HG02938 (cell line): ENCODE results near the gene DYNLT1.
"Not testable (repeated sequence)": the region's sequence is repeated elsewhere in the genome, so short reads cannot be mapped to it uniquely, and the experiment has no call there.

Experiments
- ATAC-seq: cut with Tn5 transposase; IDR thresholded peaks from one replicate; pipeline ENCODE4 v1.9.1; 2021; ENCODE audit warnings: mild to moderate bottlenecking, moderate library complexity; ENCODE audit not compliant: unreplicated experiment

DYNLT1 gene

DNA sequence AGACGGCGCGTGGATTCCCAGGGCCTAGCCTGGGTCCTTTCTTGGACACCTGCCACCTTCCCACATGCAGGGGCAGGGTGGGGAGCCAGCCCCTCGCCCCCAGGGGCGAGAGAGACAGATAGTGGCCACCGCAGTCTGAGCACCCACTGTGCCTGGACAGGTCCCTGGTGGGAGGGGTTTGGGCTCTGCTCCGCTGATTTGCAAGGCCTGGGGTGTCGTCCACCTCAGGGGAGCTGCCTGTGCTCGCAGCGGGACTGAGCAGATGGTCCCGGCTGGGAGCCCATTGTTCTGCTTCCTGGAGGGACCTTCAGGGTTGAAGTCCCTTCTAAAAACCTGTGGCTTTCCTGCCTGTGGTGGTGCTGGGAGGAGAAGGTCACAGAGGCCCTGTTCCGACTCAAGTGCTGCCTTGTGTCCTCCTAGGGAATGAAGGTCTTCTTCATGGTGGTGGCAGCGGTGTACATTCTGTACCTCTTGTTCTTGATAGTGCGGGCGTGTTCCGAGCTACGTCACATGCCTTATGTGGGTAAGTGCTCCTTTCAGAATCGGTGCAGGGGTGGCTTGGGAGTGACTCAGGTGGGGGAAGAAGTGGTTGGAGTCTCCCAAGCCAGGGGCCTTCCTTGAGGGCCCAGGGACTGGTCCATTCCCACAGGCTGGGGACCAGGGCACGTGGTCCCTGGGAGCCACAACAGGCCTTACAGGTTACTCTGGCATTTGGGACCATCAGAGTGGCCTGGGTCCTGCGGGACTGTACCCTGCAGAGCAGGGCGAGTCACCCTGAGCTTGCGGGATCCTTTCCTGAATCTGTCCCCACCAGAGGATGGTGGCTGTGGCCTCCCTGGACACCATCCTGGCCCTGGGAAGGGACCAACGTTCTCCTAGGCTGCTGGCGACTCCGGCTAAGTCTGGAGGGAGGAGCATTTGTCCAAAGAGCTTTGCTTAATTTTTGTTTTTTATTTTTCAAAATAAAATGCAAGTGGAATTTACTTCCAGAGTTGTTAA is 19.6 kb downstream of the DYNLT1 start:
- no peak for ATAC-seq

- no peak for ATAC-seq
Observed at GRCh38 chr6:158622545-158623190, 21.9 kb downstream of the DYNLT1 start.

DNA sequence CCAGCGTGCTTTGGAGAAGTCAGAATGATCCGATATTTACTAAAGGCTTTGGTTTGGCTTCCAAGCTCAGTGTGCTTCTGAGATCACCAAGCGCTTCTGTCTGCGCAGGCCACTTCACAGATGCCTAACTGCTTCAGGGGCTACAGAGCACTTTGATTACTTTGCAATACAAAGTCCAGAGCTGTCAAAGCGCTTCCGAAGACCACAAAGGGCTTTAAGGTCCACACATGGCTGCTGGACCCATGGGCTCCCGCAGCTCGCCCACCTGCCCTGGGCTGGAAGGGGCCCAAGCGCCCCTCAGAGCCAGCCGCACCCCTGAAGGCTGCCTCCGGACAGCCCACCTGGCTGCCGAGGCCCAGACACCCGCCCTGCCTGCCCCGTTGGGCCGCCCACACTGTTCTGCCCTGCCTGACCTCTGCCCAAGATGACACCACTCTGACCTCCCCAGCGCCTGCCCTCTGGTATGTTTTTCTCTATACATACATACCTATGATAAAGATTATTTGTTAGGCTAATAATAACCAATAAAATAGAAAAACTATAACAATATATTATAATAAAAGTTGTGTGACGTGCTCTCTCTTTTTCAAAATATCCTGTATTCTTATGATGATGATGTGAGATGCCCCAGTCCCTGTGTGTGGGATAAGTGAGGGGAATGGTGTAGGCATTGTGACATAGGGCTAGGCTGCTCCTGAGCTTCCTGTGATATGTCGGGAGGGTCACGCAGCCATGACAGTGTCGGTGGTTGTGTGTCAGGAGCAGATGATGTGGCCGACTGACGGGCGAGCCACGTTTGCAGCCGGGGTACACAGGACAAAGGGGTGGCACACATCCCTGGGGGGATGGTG is 22.6 kb downstream of the DYNLT1 start:
- ATAC-seq = no peak

DNA sequence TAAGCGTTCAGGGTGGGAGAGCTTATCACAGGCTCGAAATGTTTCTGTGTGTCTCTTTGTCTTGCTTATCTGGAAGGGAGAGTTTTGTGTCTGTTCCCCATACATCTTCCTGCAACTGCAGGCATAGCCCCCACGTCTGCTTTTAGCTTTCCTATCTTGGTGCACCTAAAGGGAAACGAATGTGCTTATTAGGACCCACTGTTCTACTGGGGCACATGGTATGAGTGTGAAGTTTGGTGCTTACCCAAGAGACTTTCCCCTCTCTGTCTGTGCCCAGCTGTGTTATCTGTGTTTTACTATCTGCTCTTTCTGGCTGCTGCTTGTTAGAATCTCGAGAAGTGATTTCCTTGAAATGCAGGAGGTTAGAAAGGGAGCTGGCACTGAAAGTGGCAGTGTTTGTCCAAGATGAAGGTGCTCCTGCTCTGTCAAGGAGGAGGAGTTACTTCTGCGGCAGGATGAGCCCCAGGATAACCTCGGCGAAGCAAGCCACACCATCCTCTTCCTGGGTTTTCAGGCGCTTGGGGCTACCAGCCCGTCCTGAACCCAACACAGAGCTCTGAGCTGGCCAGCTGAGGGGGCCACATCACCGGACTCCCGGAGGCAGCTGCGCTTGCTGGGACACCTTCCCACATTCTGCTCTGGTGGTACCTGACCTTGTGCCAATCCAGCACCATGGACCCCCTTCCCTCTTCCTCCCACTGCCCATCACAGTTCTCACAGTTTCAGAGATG is 23.4 kb downstream of the DYNLT1 start:
- no peak for ATAC-seq

DNA sequence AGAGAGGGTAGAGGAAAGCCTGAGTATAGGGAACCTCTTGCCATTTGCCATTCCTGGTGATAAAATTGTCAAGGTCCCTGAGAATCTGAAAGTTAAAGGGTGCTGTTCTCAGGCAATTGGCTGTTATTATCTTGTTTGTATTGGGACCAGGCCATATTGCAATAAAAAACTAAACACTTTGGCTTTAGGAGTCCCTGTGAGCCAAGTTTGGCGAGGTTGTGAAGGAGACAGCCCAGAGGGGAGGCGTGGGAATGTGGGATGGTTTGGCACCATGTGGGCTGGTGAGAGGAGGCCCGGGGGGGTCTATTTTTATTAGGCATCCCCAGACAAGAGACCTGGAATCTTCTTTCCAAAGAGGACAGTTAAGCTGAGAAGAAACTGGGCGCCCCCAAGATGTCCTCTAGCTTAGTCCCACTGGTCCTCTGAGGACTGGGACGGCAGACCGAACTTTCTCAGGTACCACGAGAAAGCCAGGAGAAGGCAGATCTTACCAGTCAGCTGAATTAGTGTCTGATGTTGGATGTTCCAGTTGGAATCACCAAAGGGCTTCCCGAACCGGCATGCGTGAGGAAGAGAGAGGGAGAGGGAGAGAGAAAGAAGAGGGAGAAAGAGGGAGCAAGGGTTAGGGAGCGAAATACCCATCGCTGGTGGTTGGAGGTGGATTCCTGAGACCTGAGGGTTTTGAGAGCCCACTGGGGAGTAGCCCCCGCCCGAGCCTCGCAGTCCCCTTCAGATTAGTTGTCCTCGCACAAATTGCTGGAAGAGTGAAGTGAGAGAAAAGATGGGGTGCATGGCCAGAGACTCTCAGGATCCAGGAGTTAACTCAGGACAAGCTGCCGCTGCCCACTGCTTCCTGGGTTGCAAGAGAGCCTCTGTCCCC is 24.4 kb downstream of the DYNLT1 start:
- ATAC-seq = no peak

GRCh38 chr6:158618289-158618688 is 26.3 kb downstream of the DYNLT1 start:
- ATAC-seq = not testable (repeated sequence)

DNA sequence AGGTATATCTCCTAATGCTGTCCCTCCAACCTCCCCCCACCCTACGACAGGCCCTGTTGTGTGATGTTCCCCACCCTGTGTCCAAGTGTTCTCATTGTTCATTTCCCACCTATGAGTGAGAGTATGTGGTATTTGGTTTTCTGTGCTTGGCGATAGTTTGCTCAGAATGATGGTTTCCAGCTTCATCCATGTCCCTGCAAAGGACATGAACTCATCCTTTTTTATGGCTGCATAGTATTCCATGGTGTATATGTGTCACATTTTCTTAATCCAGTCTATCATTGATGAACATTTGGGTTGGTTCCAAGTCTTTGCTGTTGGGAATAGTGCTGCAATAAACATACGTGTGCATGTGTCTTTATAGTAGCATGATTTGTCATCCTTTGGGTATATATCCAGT is 29.9 kb downstream of the DYNLT1 start:
- not testable (repeated sequence) for ATAC-seq

DNA sequence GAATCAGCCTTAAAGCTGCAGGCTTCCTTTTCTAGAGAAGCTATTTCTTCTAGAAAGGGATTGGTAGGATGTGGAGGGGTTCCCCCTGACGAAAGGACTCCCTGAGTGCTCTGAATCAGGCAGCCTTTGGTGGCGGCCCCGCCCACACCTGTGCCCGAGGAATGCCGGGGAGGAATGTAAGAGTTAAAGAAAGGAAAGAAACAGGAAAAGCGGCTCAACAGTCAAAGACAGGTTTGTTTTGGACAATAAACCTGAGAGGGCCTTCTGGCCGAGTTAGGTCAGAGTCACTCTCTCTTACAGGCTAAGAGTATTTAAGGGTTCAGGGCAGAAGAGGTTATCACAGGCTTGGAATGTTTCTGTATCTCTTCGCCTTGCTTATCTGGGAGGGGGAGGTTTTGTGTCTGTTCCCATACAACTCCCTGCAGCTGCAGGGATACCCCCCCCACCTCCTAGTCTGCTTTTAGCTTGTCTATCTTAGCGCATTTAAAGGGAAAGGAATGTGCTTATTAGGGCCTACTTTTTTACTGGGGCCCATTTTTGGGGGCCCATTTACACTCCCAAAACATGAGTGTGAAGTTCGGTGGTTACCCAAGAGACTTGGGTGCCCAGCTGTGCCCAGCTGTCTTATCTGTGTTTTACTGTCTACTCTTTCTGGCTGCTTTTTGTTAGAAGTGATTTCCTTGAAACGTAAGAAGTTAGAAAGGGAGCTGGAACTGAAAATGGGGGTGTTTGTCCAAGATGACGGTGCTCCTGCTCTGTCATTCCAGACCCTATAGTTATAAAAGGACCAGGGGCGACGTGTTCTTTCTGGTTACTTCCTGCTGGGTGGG is 32.8 kb downstream of the DYNLT1 start:
- no peak for ATAC-seq

DNA sequence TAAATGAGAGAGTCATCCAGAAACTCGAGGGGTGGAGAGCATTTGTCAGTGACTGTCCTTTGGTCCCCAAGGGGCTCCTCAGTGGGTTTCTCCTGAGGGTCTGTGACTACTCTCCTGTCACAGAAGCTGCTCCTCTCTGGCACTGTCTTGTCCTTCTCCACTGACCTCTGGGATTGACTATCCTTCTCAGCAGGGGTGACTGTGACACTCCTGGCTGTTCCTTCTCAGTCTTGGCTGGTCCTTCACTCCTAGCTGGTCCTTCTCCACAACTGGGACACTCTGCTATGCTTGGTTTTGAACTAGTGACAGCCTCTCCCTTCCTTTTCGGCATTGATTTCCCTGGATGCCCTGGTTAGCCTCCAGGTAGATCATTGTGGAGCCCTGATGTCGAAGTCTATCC is 33.5 kb downstream of the DYNLT1 start:
- ATAC-seq = no peak

- no peak for ATAC-seq
Observed at GRCh38 chr6:158610319-158610968, 34.1 kb downstream of the DYNLT1 start.

DNA sequence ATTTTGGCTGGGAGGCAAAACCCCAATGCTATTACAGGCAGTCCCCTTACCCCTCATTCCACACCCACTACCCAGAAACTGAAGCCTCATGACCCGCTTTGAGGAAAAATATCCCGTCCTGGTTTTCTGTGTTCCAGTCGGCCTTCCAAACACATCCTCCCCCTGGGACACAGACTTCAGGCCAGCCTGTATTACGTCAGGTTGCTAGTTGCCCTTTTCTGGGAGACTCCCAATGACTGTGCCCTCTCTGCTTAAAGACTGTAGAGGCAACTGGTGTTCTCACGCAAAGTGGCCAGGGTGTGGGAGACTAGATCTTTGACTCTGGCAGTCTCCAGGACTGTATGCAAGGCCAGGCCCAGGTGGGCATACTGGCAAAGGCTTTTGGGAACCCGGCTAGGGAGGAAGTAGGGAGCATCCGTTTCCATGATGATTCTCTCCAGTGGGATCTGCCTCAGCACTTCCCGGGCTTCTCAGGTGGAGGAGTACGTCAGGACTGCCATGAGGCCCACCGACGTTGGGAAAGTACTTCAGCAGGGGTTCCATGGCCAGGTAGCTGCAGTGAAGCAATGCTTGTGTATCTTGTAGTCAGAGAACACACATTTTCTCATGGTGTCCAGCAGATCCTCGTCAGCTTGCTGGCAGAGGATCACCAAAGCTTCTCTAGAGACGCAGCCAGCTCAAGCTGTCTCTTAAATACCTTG is 34.9 kb downstream of the DYNLT1 start:
- ATAC-seq = no peak

GRCh38 chr6:158608221-158608620 is 36.3 kb downstream of the DYNLT1 start:
- ATAC-seq = no peak

GRCh38 chr6:158607411-158608170 is 37.0 kb downstream of the DYNLT1 start:
- ATAC-seq = no peak

DNA sequence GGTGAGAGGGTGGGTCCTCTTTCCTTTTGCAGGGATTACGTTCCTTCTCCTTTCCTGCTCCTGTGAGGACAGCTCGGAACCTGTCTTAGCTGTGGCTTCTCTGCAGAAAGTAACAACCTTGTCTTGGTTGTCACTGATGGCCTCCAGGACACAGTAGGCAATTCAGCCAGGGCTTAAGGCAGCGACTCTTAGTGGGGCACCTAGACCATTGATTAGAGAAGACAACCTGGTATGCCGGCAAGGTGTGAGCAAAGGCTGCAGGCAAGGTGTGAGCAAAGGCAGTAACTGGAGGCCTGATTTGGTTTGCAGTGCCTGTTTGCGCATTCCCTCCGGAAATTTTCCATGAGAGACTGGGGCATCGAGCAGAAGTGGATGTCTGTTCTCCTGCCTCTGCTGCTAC is 37.6 kb downstream of the DYNLT1 start:
- ATAC-seq = no peak

DNA sequence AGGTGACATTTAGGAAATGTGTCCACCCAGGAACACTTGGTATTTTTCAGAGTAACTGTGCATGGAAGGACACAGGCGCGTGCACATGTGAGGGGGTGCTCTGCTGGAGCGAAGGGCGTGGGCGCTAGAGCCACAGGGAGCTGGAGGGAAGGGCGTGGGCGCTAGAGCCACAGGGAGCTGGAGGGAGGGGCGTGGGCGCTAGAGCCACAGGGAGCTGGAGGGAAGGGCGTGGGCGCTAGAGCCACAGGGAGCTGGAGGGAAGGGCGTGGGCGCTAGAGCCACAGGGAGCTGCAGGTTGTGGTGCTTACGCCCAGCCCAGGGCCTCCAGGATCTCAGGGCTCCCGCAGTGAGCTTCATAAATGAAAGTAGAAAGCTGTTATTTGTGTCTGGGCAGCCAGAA is 38.5 kb downstream of the DYNLT1 start:
- not testable (repeated sequence) for ATAC-seq

DNA sequence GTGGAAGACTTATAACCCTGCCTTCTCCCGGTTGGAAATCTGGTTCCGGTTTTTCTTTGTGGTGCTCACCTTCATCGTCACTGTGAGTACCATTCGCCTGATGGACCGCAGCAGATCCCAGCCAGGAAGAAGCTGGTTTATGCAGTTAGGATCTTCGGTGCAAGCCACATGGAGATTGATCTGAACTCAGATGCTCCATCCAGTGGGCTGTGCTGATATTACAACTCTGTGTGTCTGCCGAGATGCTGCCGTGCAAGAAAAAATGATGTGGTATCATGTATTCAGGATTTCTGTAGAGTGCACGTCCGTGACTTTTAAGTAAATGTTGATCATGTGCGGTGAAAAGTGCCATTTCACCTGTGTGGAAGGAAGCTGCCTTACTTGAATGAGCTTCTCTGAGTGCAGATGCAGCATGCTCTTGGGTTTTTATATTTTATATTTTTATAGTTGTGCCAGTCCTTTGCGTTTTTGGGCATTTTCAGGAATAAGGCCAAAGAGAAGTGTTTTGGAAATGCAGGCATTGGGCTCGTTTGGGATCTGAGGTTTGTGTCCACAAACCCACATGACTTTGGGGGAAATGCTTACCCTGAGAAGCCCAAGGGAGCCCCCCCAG is 39.2 kb downstream of the DYNLT1 start:
- ATAC-seq = no peak
